Endodermal cell (in vitro differentiated cells): Measurements from ENCODE around the gene POLR3GL. TPM values are rescaled to one million over a fixed set of nuclear protein-coding genes. Genes with fewer than 3 reads are reported as not detected.

Experiments
- DNase-seq: peaks from one replicate; pipeline ENCODE4 v3.0.0-alpha.2; 2017
- H3K27ac ChIP-seq: 2 replicates; pipeline ENCODE4 v1.5.1; 2013; ENCODE audit warnings: mild to moderate bottlenecking, low read depth, low read length, moderate library complexity
- H3K27me3 ChIP-seq: 2 replicates; pipeline ENCODE4 v1.6.1; 2013; ENCODE audit warnings: mild to moderate bottlenecking, low read length, moderate library complexity; ENCODE audit not compliant: insufficient read depth, control insufficient read depth, poor library complexity, severe bottlenecking
- H3K36me3 ChIP-seq: 2 replicates; pipeline ENCODE4 v1.7.0; 2013; ENCODE audit warnings: mild to moderate bottlenecking, low read length, moderate library complexity; ENCODE audit not compliant: control insufficient read depth, insufficient read depth
- H3K4me1 ChIP-seq: one replicate; pipeline ENCODE4 v1.7.0; 2013; ENCODE audit warnings: low read length; ENCODE audit not compliant: control insufficient read depth, insufficient read depth
- H3K4me3 ChIP-seq: 2 replicates; pipeline ENCODE4 v1.5.1; 2013; ENCODE audit warnings: mild to moderate bottlenecking, low read length, moderate library complexity
- H3K9ac ChIP-seq: 2 replicates; pipeline ENCODE4 v1.6.1; 2013; ENCODE audit warnings: mild to moderate bottlenecking, low read length, moderate library complexity; ENCODE audit not compliant: poor library complexity, severe bottlenecking; ENCODE audit errors: extremely low read depth
- H3K9me3 ChIP-seq: 2 replicates; pipeline ENCODE4 v1.6.1; 2013; ENCODE audit warnings: mild to moderate bottlenecking, low read length, moderate library complexity; ENCODE audit not compliant: control insufficient read depth
- H3K27ac Mint-ChIP-seq: 2 replicates; pipeline ENCODE4 v1.8.0; 2020; ENCODE audit warnings: mixed read lengths
- H3K27me3 Mint-ChIP-seq: 2 replicates; pipeline ENCODE4 v1.8.0; 2021; ENCODE audit warnings: mild to moderate bottlenecking, mixed read lengths; ENCODE audit not compliant: insufficient read depth
- H3K36me3 Mint-ChIP-seq: 2 replicates; pipeline ENCODE4 v1.8.0; 2020; ENCODE audit warnings: low read depth, mixed read lengths
- H3K4me1 Mint-ChIP-seq: 2 replicates; pipeline ENCODE4 v1.8.0; 2020; ENCODE audit warnings: mixed read lengths
- H3K4me3 Mint-ChIP-seq: 2 replicates; pipeline ENCODE4 v1.8.0; 2020; ENCODE audit warnings: mild to moderate bottlenecking, moderate library complexity, mixed read lengths
- H3K9me3 Mint-ChIP-seq: 2 replicates; pipeline ENCODE4 v1.8.0; 2020; ENCODE audit warnings: mild to moderate bottlenecking, mixed read lengths
- CTCF ChIP-seq: fragments of 200-600 bp; sonication (generic); conservative IDR thresholded peaks from 2 replicates; pipeline ENCODE4 v1.5.0; 2021; ENCODE audit warnings: antibody characterized with exemption, mild to moderate bottlenecking
- WGBS, 2 experiments: methylation state at CpG; one replicate each; pipeline versions ENCODE4 v1.1.5 to v1.1.7; 2013; ENCODE audit warnings: missing lambda C conversion rate in 2 of 2, mixed read lengths in 1 of 2; ENCODE audit not compliant: insufficient coverage in 1 of 2, insufficient read length in 1 of 2; 5-methylcytosine and 5-hydroxymethylcytosine counted together
- total RNA-seq, 2 donors: library from RNA; stranded (reverse); fragmentation: NEBNext Ultra II Directional in 1 of 2; extraction: Animal tissue kit (Norgen Biotek cat#: 25700) in 1 of 2; gene quantifications; 2 replicates in 1 of 2; 3 replicates in 1 of 2; pipeline ENCODE4 v1.2.1, GENCODE V29; 2021

The POLR3GL gene
- total RNA-seq, 2 donors from 2014 or later, result 10.2 to 13.8 TPM

DNA sequence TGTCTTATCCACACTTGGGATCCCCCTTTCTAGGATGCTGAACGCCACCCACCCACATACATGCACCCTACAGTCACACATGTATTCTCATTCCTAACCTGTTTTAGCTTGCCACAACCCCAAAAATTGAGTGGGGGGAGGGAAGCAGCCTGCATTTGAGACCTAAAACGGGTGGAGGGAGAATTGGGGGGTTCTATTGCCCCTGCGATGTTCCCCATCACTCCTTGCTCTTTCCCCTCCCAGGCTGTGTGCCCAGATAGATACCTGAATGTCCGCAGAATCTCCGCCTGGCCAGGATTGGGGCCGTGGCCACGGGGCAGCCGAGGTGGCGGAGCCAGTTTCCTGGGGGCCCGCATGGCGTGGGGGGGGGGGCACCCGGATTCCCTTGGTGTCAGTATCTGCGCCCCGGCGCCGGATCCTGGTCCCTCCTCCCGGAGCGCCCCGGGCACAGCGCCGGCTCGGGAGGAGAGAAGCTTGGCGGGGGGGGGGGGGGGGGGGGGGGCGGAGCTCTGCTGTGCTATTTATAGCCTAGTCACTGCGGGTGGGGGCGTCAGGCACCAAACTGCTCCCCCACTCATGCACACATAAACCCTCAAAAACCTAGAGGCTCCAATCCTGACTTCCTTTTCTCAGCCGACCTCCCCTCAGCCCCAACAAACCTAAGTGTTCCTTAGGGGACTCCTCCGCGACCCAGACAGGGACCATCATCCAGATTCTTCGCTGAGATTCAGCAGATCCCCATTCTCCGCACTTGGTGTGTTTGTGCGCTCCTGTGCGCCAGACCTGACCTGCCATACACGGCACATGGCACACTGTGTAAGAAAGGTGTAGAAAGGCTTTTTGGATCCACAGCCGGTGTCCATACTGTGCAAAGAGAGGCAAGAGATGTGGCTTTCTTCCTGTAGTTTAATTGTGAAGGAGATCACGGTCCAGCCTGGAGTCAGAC lies 2.1 kb upstream of the POLR3GL start:
- Histone ChIP-seq H3K27me3 (peaks cover 37% of the 10 kb centered on the region), H3K4me1 (peaks cover 6% of the 10 kb centered on the region), H3K4me3 (peak overlapping the region; percentile 87), H3K9ac (no peak overlapping the region), H3K36me3 (no peaks in the 10 kb centered on the region), H3K27ac (no peak overlapping the region), H3K9me3 (peaks cover 7% of the 10 kb centered on the region)
- peaks cover 2% of the 10 kb centered on the region for H3K36me3 Mint-ChIP-seq
- TF ChIP-seq CTCF, result no peak
- peaks cover 56% of the 10 kb centered on the region for H3K27me3 Mint-ChIP-seq
- WGBS, 2 experiments, result 17 to 31% methylated on average over 12 to 24 of the region's 36 CpGs
- H3K4me3 Mint-ChIP-seq, result peak overlapping the region; percentile 81
- peak; percentile 63 for DNase-seq
- no peak overlapping the region for H3K27ac Mint-ChIP-seq
- H3K9me3 Mint-ChIP-seq, result peaks cover 10% of the 10 kb centered on the region
- H3K4me1 Mint-ChIP-seq, result peaks cover 27% of the 10 kb centered on the region

- Histone ChIP-seq H3K9me3 (peaks cover 10% of the 10 kb centered on the region), H3K9ac (peak overlapping the region; percentile 43), H3K27me3 (peaks cover 37% of the 10 kb centered on the region), H3K4me1 (peaks cover 3% of the 10 kb centered on the region), H3K36me3 (no peaks in the 10 kb centered on the region), H3K4me3 (peak overlapping the region; percentile 87), H3K27ac (no peak overlapping the region)
- Mint-ChIP-seq H3K9me3 (peaks cover 12% of the 10 kb centered on the region), H3K4me3 (peak overlapping the region; percentile 75), H3K27me3 (peaks cover 53% of the 10 kb centered on the region), H3K27ac (peak overlapping the region; percentile 91), H3K36me3 (peaks cover 7% of the 10 kb centered on the region), H3K4me1 (peaks cover 23% of the 10 kb centered on the region)
- no peak for DNase-seq
- TF ChIP-seq CTCF, result no peak
- 75 to 82% methylated on average over 5 of the region's 5 CpGs for WGBS, 2 experiments
Observed at GRCh38 chr1:145963265-145964019, 1.0 kb upstream of the POLR3GL start.

DNA sequence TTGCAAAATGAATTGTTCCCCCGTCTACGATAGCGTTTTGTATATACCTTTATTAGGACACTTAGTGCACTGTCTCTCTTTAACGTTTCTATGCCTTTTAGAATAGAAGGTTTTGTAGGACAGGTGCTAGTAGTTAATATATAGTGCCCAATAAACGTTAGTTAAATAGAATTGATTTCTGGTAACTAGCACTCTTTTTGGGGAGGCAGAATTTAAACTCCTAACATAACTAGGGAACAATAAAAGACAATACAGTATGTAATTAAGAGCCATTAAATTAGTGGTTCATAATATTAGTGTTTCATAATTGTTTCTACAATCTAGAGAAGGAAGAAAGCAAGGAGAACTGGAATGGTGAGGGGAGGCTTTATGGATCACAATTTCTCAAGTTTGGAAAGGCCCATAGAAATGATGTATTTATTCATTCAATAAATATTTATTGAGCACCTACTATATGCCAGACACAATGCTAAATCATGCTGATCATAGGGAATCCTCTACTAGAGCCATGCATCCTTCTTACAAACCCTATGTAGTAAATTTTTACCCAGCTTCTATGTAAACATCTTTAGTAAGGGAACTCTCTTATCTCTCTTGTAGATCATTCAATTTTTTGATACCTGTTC lies 742 bp downstream of the POLR3GL start:
- Histone ChIP-seq H3K4me1 (peaks cover 3% of the 10 kb centered on the region), H3K9ac (no peak overlapping the region), H3K9me3 (peaks cover 10% of the 10 kb centered on the region), H3K27me3 (peaks cover 21% of the 10 kb centered on the region), H3K27ac (no peak overlapping the region), H3K36me3 (no peaks in the 10 kb centered on the region), H3K4me3 (peak overlapping the region; percentile 87)
- H3K36me3 Mint-ChIP-seq, result peaks cover 7% of the 10 kb centered on the region
- H3K27me3 Mint-ChIP-seq, result peaks cover 36% of the 10 kb centered on the region
- H3K27ac Mint-ChIP-seq, result no peak overlapping the region
- DNase-seq, result no peak
- no peak for TF ChIP-seq CTCF
- 35% methylated on average over 5 of the region's 5 CpGs; no CpG with 5 or more reads in 1 of the 2 experiments for WGBS, 2 experiments
- H3K4me3 Mint-ChIP-seq, result peak overlapping the region; percentile 75
- peaks cover 12% of the 10 kb centered on the region for H3K9me3 Mint-ChIP-seq
- H3K4me1 Mint-ChIP-seq, result peaks cover 22% of the 10 kb centered on the region
